HCT116 (cell line): ENCODE measurements around the gene HEY2. TPM values are rescaled to one million over a fixed set of nuclear protein-coding genes. Genes with fewer than 3 reads are reported as not detected.

Experiments
- ATAC-seq: fragments of 200-7000 bp; cut with Tn5 transposase; 2 replicates; pipeline ENCODE4 v1.9.1; 2020; ENCODE audit warnings: mild to moderate bottlenecking, moderate library complexity
- BruUV-seq: library from RNA; stranded (reverse); fragments of 400-500 nt; replicated peaks from 2 replicates; lab custom pipeline; 2021; lab: Mats Ljungman, UMichigan
- CTCF ChIA-PET: fragments of 300-600 bp; sonication (Branson Sonifier 250); formaldehyde crosslinking; loops from one replicate; lab custom pipeline; 2021; ENCODE audit warnings: antibody characterized with exemption; lab: Charles Lee
- POLR2A ChIA-PET: fragments of 300-600, 350-600 bp; sonication (Branson Sonifier 250); formaldehyde crosslinking; loops from one replicate; lab custom pipeline; 2021; ENCODE audit warnings: antibody characterized with exemption; lab: Charles Lee
- RAD21 ChIA-PET, 2 experiments: fragments of 300-600 bp; sonication (Branson Sonifier 250); formaldehyde crosslinking; loops; one replicate each; lab custom pipeline; 2023; ENCODE audit warnings: low total read pairs in 2 of 2; ENCODE audit not compliant: uncharacterized antibody in 2 of 2, unreplicated experiment in 2 of 2, low non-redundant PET in 1 of 2; lab: Charles Lee
- DNase-seq: peaks from one replicate; pipeline ENCODE4 v3.0.0-alpha.2; 2010; ENCODE audit warnings: low read depth, low spot score
- H2AFZ ChIP-seq: fragments of 200-600 bp; shearing (Covaris generic), sonication (generic); 2 replicates; pipeline ENCODE4 v1.6.1; 2017; ENCODE audit warnings: low read depth, mixed run types, mixed read lengths, antibody characterized with exemption, low read length; ENCODE audit not compliant: poor library complexity, severe bottlenecking
- H3K27ac ChIP-seq: 2 replicates; pipeline ENCODE4 v1.5.1; 2012; ENCODE audit warnings: low read depth, low read length
- H3K27me3 ChIP-seq: fragments of 200-600 bp; sonication (generic); 2 replicates; pipeline ENCODE4 v1.6.1; 2016; ENCODE audit warnings: mixed run types, low read length, mixed read lengths; ENCODE audit not compliant: insufficient read depth
- H3K36me3 ChIP-seq, 2 experiments: fragments of 200-500 bp in 1 of 2; fragments of 200-600 bp in 1 of 2; sonication (Bioruptor generic) in 1 of 2; sonication (generic) in 1 of 2; 2 replicates each; pipeline versions ENCODE4 v1.5.1 to v1.6.1; 2014 to 2016; ENCODE audit warnings: low read length in 2 of 2, inconsistent platforms in 1 of 2, mixed read lengths in 1 of 2, mixed run types in 1 of 2; ENCODE audit not compliant: insufficient read depth in 2 of 2, control insufficient read depth in 1 of 2
- H3K4me1 ChIP-seq, 2 experiments: fragments of 200-600 bp in 1 of 2; sonication (generic) in 1 of 2; 2 replicates each; pipeline versions ENCODE4 v1.5.1 to v1.6.1; 2012 to 2017; ENCODE audit warnings: low read length in 2 of 2, inconsistent platforms in 1 of 2, mild to moderate bottlenecking in 1 of 2, mixed read lengths in 1 of 2, mixed run types in 1 of 2, moderate library complexity in 1 of 2; ENCODE audit not compliant: insufficient read depth in 2 of 2, control insufficient read depth in 1 of 2
- H3K4me2 ChIP-seq: fragments of 200-600 bp; sonication (generic); 2 replicates; pipeline ENCODE4 v1.6.1; 2017; ENCODE audit warnings: mixed run types, low read length, mixed read lengths
- H3K4me3 ChIP-seq, 2 experiments: fragments of 200-600 bp in 1 of 2; sonication (generic) in 1 of 2; replicated peaks in 1 of 2; 2 replicates each; pipeline ENCODE4 v1.5.1; 2011 to 2016; ENCODE audit warnings: low read length in 2 of 2, control low read depth in 1 of 2, low read depth in 1 of 2, mild to moderate bottlenecking in 1 of 2, mixed read lengths in 1 of 2, mixed run types in 1 of 2
- H3K79me2 ChIP-seq: fragments of 200-600 bp; sonication (generic); 2 replicates; pipeline ENCODE4 v1.6.1; 2017; ENCODE audit warnings: mild to moderate bottlenecking, mixed run types, low read length, moderate library complexity, mixed read lengths; ENCODE audit not compliant: insufficient read depth
- H3K9ac ChIP-seq: fragments of 200-600 bp; sonication (generic); 2 replicates; pipeline ENCODE4 v1.6.1; 2016; ENCODE audit warnings: low read length, mixed read lengths
- H3K9me2 ChIP-seq: fragments of 200-600 bp; sonication (generic), shearing (Covaris generic); 2 replicates; pipeline ENCODE4 v1.6.1; 2017; ENCODE audit warnings: mixed run types, mild to moderate bottlenecking, moderate library complexity; ENCODE audit not compliant: insufficient read depth
- H3K9me3 ChIP-seq, 2 experiments: fragments of 200-500 bp in 1 of 2; fragments of 200-600 bp in 1 of 2; sonication (Bioruptor generic) in 1 of 2; sonication (generic) in 1 of 2; 2 replicates each; pipeline ENCODE4 v1.6.1; 2014 to 2017; ENCODE audit warnings: low read length in 2 of 2, mixed read lengths in 2 of 2, inconsistent platforms in 1 of 2, low read depth in 1 of 2, mild to moderate bottlenecking in 1 of 2, mixed run types in 1 of 2, moderate library complexity in 1 of 2; ENCODE audit not compliant: control insufficient read depth in 1 of 2, insufficient read depth in 1 of 2
- H4K20me1 ChIP-seq: fragments of 200-600 bp; sonication (generic), shearing (Covaris generic); 2 replicates; pipeline ENCODE4 v1.6.1; 2017; ENCODE audit warnings: mixed run types, mild to moderate bottlenecking, moderate library complexity; ENCODE audit not compliant: insufficient read depth
- CBX3 ChIP-seq: IDR thresholded peaks from 2 replicates; pipeline ENCODE4 v1.6.1; 2012; ENCODE audit warnings: low read depth
- CEBPB ChIP-seq: IDR thresholded peaks from 2 replicates; pipeline ENCODE4 v1.6.1; 2012; ENCODE audit warnings: low read depth
- EGR1 ChIP-seq: IDR thresholded peaks from 2 replicates; pipeline ENCODE4 v1.6.1; 2012; ENCODE audit warnings: low read depth
- JUND ChIP-seq: IDR thresholded peaks from 2 replicates; pipeline ENCODE4 v1.6.1; 2012
- RAD21 ChIP-seq: IDR thresholded peaks from 2 replicates; pipeline ENCODE4 v1.6.1; 2012; ENCODE audit warnings: low read depth, mild to moderate bottlenecking
- SIN3A ChIP-seq: IDR thresholded peaks from 2 replicates; pipeline ENCODE4 v1.6.1; 2012; ENCODE audit warnings: low read depth
- SRF ChIP-seq: IDR thresholded peaks from 2 replicates; pipeline ENCODE4 v1.6.1; 2012; ENCODE audit warnings: low read depth
- YY1 ChIP-seq: IDR thresholded peaks from 2 replicates; pipeline ENCODE4 v1.6.1; 2011; ENCODE audit warnings: low read length, low read depth, moderate library complexity, mild to moderate bottlenecking; ENCODE audit not compliant: insufficient replicate concordance; ENCODE audit errors: extremely low read depth
- ZFX ChIP-seq: fragments of 450-650 bp; IDR thresholded peaks from 2 replicates; pipeline ENCODE4 v1.6.1; 2017
- ZNF274 ChIP-seq: fragments of 200-500 bp; sonication (Bioruptor generic); IDR thresholded peaks from 2 replicates; pipeline ENCODE4 v1.6.1; 2014; ENCODE audit warnings: mild to moderate bottlenecking, low read depth, low read length, inconsistent platforms
- intact Hi-C: fragments of 100-400 bp; cut with micrococcal nuclease; formaldehyde crosslinking; loops from 2 replicates; pipeline ENCODE4 v1.10.0; 2022
- total RNA-seq: library from RNA; stranded (reverse); gene quantifications from one replicate; pipeline ENCODE4 v1.2.1, GENCODE V29; 2021; ENCODE audit not compliant: unreplicated experiment
- TF ChIP-seq, protein P1 (sequence below), 3 experiments: fragments of 200-600 bp in 1 of 3; sonication (generic) in 1 of 3; IDR thresholded peaks in 2 of 3; conservative IDR thresholded peaks in 1 of 3; 2 replicates each; pipeline ENCODE4 v1.5.1; 2012 to 2017; ENCODE audit warnings: low read depth in 2 of 3, low read length in 2 of 3, antibody characterized with exemption in 1 of 3, borderline replicate concordance in 1 of 3, control low read depth in 1 of 3, mild to moderate bottlenecking in 1 of 3, mixed read lengths in 1 of 3, mixed run types in 1 of 3, moderate library complexity in 1 of 3; ENCODE audit not compliant: insufficient read depth in 1 of 3
- TF ChIP-seq, protein P2 (sequence below): IDR thresholded peaks from 2 replicates; pipeline ENCODE4 v1.6.1; 2011; ENCODE audit warnings: mild to moderate bottlenecking, low read length, moderate library complexity; ENCODE audit not compliant: insufficient replicate concordance; ENCODE audit errors: extremely low read depth

HEY2 gene
- total RNA-seq, 1 experiment from 2014 or later, result not detected

DNA sequence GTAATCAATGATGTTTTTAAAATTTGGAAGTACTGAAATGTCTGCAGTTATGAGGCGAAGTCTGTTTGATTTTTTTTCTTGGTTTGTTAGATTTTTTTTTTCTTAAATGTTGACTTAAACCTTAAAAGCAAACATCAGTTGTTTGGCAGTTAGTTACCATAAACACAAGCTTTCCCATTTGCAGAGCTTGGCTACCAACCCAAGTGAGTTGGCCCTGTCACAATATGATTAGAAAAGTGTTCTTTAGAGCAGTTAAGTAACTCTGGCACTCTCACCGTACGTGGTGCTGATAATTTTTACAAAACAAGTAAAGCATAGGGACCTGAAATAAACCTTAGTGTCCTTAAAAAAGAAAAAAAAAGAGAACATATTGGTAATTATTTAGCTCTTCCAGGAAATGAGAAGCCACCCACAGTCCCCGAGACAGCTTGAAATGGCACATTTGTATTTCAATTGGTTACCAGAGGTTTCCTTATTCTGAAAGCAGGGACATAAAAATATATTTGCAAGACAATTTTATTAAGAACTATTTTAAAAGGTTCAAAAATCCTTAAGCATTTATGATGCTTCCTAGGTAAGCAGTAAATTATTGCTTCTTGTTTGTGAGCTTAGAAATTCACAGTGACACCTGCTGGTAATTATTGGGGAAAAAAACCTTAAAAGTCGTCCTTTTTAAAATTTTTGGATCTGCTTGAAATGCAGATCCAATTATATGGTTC, 3.9 kb downstream of the HEY2 start:
- no peaks in the 10 kb centered on the region for H3K79me2 ChIP-seq
- ChIA-PET CTCF (interaction anchor here (0.8 to 2.4 kb wide), 14 partner anchors 8 to 883 kb away, joined by 3 to 36 read pairs (median 6); partner anchors contain the start of gene HINT3), RAD21 (interaction anchor here in 1 of 2 experiments (0.7 kb wide), 1 partner anchor 452 kb away, joined by 3 read pairs; the partner anchor contains the start of gene HDDC2), POLR2A (no interaction called here)
- DNase-seq (peak; percentile 13), ATAC-seq (no peak)
- H3K9me3 ChIP-seq, result no peaks in the 10 kb centered on the region
- peaks cover 0 to 10% of the 10 kb centered on the region in 2 experiments; a peak in 2 of 4 replicates for H3K4me1 ChIP-seq
- H3K4me3 ChIP-seq, result no peak overlapping the region
- H3K36me3 ChIP-seq, result no peaks in the 10 kb centered on the region
- H4K20me1 ChIP-seq, result no peaks in the 10 kb centered on the region
- peaks cover 47% of the 10 kb centered on the region for H3K27me3 ChIP-seq
- intact Hi-C loops, result loop anchor here (5.0 kb wide), 1 partner anchor 886 kb away; no protein-coding TSS in a partner anchor
- H3K9ac ChIP-seq, result no peak overlapping the region
- no peaks in the 10 kb centered on the region for H3K9me2 ChIP-seq
- no TSS peak for BruUV-seq
- H2AFZ ChIP-seq, result no peak overlapping the region
- TF ChIP-seq RAD21 (peak; percentile 43; the same call in 1 of the 2 replicates), YY1 (no peak)
- TF ChIP-seq, protein P1, sequence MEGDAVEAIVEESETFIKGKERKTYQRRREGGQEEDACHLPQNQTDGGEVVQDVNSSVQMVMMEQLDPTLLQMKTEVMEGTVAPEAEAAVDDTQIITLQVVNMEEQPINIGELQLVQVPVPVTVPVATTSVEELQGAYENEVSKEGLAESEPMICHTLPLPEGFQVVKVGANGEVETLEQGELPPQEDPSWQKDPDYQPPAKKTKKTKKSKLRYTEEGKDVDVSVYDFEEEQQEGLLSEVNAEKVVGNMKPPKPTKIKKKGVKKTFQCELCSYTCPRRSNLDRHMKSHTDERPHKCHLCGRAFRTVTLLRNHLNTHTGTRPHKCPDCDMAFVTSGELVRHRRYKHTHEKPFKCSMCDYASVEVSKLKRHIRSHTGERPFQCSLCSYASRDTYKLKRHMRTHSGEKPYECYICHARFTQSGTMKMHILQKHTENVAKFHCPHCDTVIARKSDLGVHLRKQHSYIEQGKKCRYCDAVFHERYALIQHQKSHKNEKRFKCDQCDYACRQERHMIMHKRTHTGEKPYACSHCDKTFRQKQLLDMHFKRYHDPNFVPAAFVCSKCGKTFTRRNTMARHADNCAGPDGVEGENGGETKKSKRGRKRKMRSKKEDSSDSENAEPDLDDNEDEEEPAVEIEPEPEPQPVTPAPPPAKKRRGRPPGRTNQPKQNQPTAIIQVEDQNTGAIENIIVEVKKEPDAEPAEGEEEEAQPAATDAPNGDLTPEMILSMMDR (IDR thresholded peaks at IDR 0.05 in 2 of 3, conservative IDR thresholded peaks at IDR 0.05 in 1 of 3; ENCODE audit: borderline replicate concordance in 1 of 3, insufficient read depth in 1 of 3, low read depth in 2 of 3, low read length in 2 of 3), result peak; percentile 17 to 58 (median 34); a peak in 4 of 6 replicates
- H3K27ac ChIP-seq, result no peak overlapping the region
- no peak overlapping the region for H3K4me2 ChIP-seq

- no TSS peak for BruUV-seq
- peaks cover 0 to 11% of the 10 kb centered on the region in 2 experiments; a peak in 2 of 4 replicates for H3K4me1 ChIP-seq
- ChIA-PET POLR2A (no interaction called here), CTCF (interaction anchor here (0.8 to 2.4 kb wide), 14 partner anchors 9 to 883 kb away, joined by 3 to 36 read pairs (median 6); partner anchors contain the start of gene HINT3), RAD21 (interaction anchor here in 1 of 2 experiments (0.7 kb wide), 1 partner anchor 452 kb away, joined by 3 read pairs; the partner anchor contains the start of gene HDDC2)
- H3K79me2 ChIP-seq, result no peaks in the 10 kb centered on the region
- peaks cover 47% of the 10 kb centered on the region for H3K27me3 ChIP-seq
- no peaks in the 10 kb centered on the region for H3K9me2 ChIP-seq
- H3K36me3 ChIP-seq, result no peaks in the 10 kb centered on the region
- no peak overlapping the region for H3K4me2 ChIP-seq
- no peak for ATAC-seq
- H3K4me3 ChIP-seq, result no peak overlapping the region
- no peak overlapping the region for H3K9ac ChIP-seq
- H2AFZ ChIP-seq, result no peak overlapping the region
- H3K27ac ChIP-seq, result no peak overlapping the region
- no peaks in the 10 kb centered on the region for H3K9me3 ChIP-seq
- intact Hi-C loops, result loop anchor here (5.0 kb wide), 1 partner anchor 887 kb away; no protein-coding TSS in a partner anchor
- no peak for DNase-seq
- no peaks in the 10 kb centered on the region for H4K20me1 ChIP-seq
- TF ChIP-seq JUND, result no peak
- TF ChIP-seq RAD21, result no peak
- TF ChIP-seq ZFX, result no peak
- TF ChIP-seq SIN3A, result no peak
- no peak for TF ChIP-seq SRF
- TF ChIP-seq ZNF274, result no peak
- TF ChIP-seq EGR1, result no peak
- TF ChIP-seq CBX3, result no peak
- TF ChIP-seq, protein P2, sequence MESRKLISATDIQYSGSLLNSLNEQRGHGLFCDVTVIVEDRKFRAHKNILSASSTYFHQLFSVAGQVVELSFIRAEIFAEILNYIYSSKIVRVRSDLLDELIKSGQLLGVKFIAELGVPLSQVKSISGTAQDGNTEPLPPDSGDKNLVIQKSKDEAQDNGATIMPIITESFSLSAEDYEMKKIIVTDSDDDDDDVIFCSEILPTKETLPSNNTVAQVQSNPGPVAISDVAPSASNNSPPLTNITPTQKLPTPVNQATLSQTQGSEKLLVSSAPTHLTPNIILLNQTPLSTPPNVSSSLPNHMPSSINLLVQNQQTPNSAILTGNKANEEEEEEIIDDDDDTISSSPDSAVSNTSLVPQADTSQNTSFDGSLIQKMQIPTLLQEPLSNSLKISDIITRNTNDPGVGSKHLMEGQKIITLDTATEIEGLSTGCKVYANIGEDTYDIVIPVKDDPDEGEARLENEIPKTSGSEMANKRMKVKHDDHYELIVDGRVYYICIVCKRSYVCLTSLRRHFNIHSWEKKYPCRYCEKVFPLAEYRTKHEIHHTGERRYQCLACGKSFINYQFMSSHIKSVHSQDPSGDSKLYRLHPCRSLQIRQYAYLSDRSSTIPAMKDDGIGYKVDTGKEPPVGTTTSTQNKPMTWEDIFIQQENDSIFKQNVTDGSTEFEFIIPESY, result no peak
- no peak for TF ChIP-seq YY1
- no peak for TF ChIP-seq CEBPB
Observed at GRCh38 chr6:125753937-125754259, 4.5 kb downstream of the HEY2 start.
